ENCODE measurements around the gene MORC2. TPM values are rescaled to one million over a fixed set of nuclear protein-coding genes. Genes with fewer than 3 reads are reported as not detected.
A peak's percentile ranks its signal among the peaks of the same experiment; 100 is the strongest.

The MORC2 gene
- 19.3 TPM for total RNA-seq
- long read RNA-seq, full-length matches to known transcripts: 14 of 30 reads
- long read RNA-seq, partial matches to known transcripts: 7 of 30 reads
- long read RNA-seq, other reads (novel, unspliced or antisense): 9 of 30 reads

GRCh38 chr22:30968015-30968923, at the start of gene MORC2:
MORC2 (minus strand) TSS chr22:30968774; CDS start chr22:30967889, 885 bp downstream.
- H3K27me3 ChIP-seq (ENCODE audit: low read depth): no peaks in the 10 kb centered on the region
- peaks cover 18% of the 10 kb centered on the region for H3K36me3 ChIP-seq
- DNase-seq (peak; percentile 86), ATAC-seq (peak; percentile 56 to 58)
- H3K4me3 ChIP-seq: peak within 1 kb of the TSS; percentile 85
- H3K4me1 ChIP-seq: peaks cover 35% of the 10 kb centered on the region
- peak within 1 kb of the TSS; percentile 97 for H3K27ac ChIP-seq
- peaks cover 23% of the 10 kb centered on the region for H3K9me3 ChIP-seq
- intact Hi-C loops (cut with DNase I): no loop called here
- no peak for TF ChIP-seq CTCF (IDR thresholded peaks at IDR 0.05)

- TF ChIP-seq CTCF (IDR thresholded peaks at IDR 0.05): no peak
- Histone ChIP-seq H3K36me3 (no peaks in the 10 kb centered on the region), H3K9me3 (peaks cover 9% of the 10 kb centered on the region), H3K27ac (no peak overlapping the region), H3K4me3 (no peak overlapping the region), H3K27me3 (ENCODE audit: low read depth) (no peaks in the 10 kb centered on the region), H3K4me1 (no peaks in the 10 kb centered on the region)
- no peak for ATAC-seq
- DNase-seq: no peak
- intact Hi-C loops (cut with DNase I): no loop called here
Observed at GRCh38 chr22:31005535-31005934, 37.0 kb upstream of the MORC2 start.

DNA sequence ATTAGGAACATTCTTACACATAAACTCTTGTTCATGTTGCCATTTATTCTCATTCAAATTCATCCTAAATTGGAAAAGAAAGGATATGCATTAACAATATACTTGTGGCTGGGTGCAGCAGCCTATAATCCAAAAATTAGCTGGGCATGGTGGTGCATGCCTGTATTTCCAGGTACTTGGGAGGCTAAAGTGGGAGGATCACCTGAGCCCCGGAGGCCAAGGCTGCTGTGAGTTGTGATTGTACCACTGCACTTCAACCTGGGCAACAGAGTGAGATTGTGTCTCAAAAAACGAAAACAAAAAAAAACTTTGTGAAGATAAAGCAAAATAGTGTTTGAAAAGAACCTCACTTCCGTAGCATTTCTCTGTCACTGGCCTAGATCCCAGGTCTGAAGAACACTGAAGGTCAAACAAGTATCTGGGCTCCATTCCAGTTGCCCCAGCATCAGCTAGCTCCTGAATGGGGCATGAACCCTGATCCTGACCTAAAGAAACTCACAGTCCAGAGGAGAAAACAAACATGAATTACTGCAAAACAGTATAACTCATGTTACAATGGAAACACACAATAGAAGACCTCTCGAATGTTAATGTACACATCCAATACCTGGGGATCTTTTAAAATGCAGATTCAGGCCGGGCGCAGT, 32.7 kb upstream of the MORC2 start:
- DNase-seq (no peak), ATAC-seq (no peak)

DNA sequence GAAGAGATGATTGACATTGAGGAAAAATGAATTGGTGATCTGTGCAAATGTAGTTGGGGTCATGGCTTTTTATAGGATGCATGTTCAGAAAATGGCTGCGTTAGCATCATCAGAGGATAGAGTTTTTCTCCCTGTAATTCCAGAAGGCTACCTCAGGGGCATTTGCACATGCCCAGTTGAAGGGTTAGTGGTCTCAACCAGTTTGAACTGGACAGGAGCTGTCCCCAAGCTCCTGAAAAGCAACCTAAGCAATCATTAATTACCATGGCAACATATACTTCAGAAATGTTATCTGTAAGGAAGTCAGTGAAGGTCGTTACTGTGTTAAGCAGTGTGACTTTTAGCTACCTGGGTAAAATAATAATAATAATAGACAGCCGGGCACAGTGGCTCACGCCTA, 29.8 kb upstream of the MORC2 start:
- Histone ChIP-seq H3K27me3 (ENCODE audit: low read depth) (no peaks in the 10 kb centered on the region), H3K36me3 (no peaks in the 10 kb centered on the region), H3K9me3 (no peaks in the 10 kb centered on the region), H3K4me1 (no peaks in the 10 kb centered on the region), H3K4me3 (no peak overlapping the region), H3K27ac (no peak overlapping the region)
- TF ChIP-seq CTCF (IDR thresholded peaks at IDR 0.05): no peak
- intact Hi-C loops (cut with DNase I): no loop called here
- ATAC-seq (no peak), DNase-seq (no peak)

More for the DNA sequence above, 32.7 kb upstream of the MORC2 start:
- Histone ChIP-seq H3K27me3 (ENCODE audit: low read depth) (no peaks in the 10 kb centered on the region), H3K9me3 (peaks cover 9% of the 10 kb centered on the region), H3K4me1 (no peaks in the 10 kb centered on the region), H3K27ac (no peak overlapping the region), H3K4me3 (no peak overlapping the region), H3K36me3 (no peaks in the 10 kb centered on the region)
- intact Hi-C loops (cut with DNase I): no loop called here
- no peak for TF ChIP-seq CTCF (IDR thresholded peaks at IDR 0.05)

DNA sequence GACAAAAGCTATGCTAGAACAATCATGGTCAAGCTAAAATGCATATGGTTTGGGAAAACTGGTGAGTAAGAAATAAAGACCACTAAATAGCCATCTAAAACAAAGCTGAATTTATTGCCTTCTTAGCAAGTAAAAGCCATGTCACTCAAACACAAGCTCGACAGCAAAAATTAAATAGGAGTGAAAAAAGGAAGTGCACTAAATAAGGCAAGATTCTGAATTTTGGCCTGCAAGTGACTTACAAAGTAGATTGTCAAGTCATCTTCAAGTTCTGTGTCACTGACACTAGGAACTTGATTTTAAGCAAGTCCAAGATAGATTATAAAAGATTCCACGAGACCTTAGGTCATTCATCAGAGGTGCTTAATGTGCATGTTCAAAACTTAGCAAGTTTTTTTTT, 27.9 kb upstream of the MORC2 start:
- intact Hi-C loops (cut with DNase I): no loop called here
- no peaks in the 10 kb centered on the region for H3K36me3 ChIP-seq
- no peak overlapping the region for H3K4me3 ChIP-seq
- no peak for TF ChIP-seq CTCF (IDR thresholded peaks at IDR 0.05)
- no peak overlapping the region for H3K27ac ChIP-seq
- DNase-seq (no peak), ATAC-seq (no peak)
- peaks cover 1% of the 10 kb centered on the region for H3K9me3 ChIP-seq
- no peaks in the 10 kb centered on the region for H3K27me3 ChIP-seq (ENCODE audit: low read depth)
- H3K4me1 ChIP-seq: no peaks in the 10 kb centered on the region

All from lower lobe of right lung (tissue), 2 donors.